GM10248 (cell line): ENCODE data around the gene ZDBF2.
"Not testable (repeated sequence)": the region's sequence is repeated elsewhere in the genome, so short reads cannot be mapped to it uniquely, and the experiment has no call there.

Experiments used
- CTCF ChIA-PET: fragments of 300-600 bp; sonication (Branson Sonifier 250); formaldehyde crosslinking; extraction: SDS; loops from one replicate; lab custom pipeline; 2021; ENCODE audit warnings: antibody characterized with exemption; lab: Yijun Ruan, JAX
- POLR2A ChIA-PET: fragments of 350-650 bp; sonication (Branson Sonifier 250); formaldehyde crosslinking; extraction: SDS; loops from one replicate; lab custom pipeline; 2020; ENCODE audit warnings: antibody characterized with exemption; lab: Yijun Ruan, JAX
- DNase-seq: peaks from one replicate; pipeline ENCODE4 v3.0.0; 2012; ENCODE audit errors: extremely low spot score
- CTCF ChIP-seq: IDR thresholded peaks from 2 replicates; pipeline ENCODE4 v1.5.1; 2012; ENCODE audit warnings: mild to moderate bottlenecking, low read depth; ENCODE audit errors: extremely low read depth, missing control alignments, control extremely low read depth

ZDBF2 gene

DNA sequence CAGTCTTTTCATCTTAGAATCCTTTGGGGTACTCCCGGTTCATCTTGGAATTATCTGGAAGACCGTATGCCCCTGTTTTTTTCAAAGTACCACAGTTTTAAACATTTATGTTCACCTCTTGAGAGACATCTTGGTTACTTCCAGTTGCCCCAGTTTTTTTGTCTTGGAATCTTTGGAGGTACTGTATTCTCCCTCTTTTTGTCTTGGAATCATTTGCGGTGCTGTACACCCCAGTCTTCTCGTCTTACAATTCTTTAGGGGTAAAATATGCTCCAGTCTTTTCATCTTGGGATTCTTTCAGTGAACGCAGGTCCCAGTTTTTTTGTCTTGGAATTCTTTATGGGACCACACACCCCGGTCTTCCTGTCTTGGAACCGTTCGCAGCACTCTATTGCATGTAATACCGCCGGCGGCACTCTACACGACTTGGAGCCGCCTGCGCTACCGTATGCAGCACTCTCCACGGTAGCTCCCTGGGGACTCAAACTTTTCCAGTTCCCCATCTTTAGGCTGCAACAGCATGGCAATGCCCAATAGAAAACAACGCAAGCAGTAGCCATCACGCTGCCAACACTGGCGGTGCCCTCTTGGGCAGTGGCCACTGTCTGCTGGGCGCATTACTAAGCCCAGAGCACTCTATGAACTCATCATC, 21.2 kb upstream of the ZDBF2 start:
- POLR2A ChIA-PET: no interaction called here
- CTCF ChIA-PET: no interaction called here
- DNase-seq: no peak
- TF ChIP-seq CTCF: no peak

- no peak for DNase-seq
- ChIA-PET CTCF (no interaction called here), POLR2A (no interaction called here)
- no peak for TF ChIP-seq CTCF
Observed at GRCh38 chr2:206253777-206254166, 20.7 kb upstream of the ZDBF2 start.

DNA sequence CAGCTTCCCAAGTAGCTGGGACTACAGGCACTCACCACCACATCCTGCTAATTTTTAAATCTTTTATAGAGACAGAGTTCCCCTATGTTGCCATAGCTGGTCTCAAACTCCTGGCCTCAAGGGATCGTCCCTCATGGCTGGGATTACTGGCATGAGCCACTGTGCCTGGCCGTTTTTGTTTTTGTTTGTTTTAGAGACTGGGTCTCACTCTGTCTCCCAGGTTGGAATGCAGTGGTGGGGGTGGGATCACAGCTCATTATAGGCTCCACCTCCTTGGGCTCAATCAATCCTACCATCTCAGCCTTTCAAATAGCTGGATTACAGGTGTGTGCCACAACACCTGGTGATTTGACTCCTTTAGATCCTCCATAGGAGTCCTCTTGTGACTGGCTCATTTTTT, 19.5 kb upstream of the ZDBF2 start:
- DNase-seq: no peak
- POLR2A ChIA-PET: interaction anchor here (0.6 to 0.7 kb wide), 2 partner anchors 146 to 223 kb away, joined by 3 read pairs; no protein-coding TSS in a partner anchor
- CTCF ChIA-PET: interaction anchor here (1.0 to 1.6 kb wide), 2 partner anchors 10 to 17 kb away, joined by 3 read pairs; no protein-coding TSS in a partner anchor
- TF ChIP-seq CTCF: no peak

DNA sequence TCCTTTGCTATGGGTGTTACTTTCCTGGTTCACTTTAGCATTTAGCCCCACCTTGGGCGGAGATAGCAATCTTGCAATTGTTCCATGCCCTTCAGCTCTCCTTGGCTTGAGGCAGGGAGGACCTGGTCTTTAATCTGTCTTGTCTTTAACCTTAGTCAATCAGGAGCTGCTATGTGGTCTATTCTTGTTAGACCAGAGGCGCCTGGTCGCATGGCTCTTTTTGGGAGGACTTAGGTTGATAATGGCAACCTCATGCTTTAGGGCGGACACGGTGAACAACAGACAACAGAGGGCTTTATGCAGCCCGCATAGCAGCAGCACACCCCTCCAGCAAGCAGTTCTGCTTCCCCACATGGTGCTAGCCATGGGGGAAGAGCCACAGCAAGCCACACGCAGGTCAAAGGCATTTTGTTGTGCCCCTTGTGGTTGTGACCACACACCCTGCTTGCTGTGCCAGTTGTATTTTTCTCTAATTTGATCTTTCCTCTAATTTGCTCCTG, 17.7 kb upstream of the ZDBF2 start:
- DNase-seq: no peak
- POLR2A ChIA-PET: no interaction called here
- TF ChIP-seq CTCF: no peak
- CTCF ChIA-PET: interaction anchor here (1.1 to 1.9 kb wide), 2 partner anchors 10 to 14 kb away, joined by 4 read pairs; no protein-coding TSS in a partner anchor

GRCh38 chr2:206257350-206257749, 17.1 kb upstream of the ZDBF2 start:
- no peak for TF ChIP-seq CTCF
- CTCF ChIA-PET: interaction anchor here (1.1 to 1.9 kb wide), 2 partner anchors 9 to 13 kb away, joined by 4 read pairs; no protein-coding TSS in a partner anchor
- DNase-seq: no peak
- POLR2A ChIA-PET: no interaction called here

- CTCF ChIA-PET: interaction anchor here (1.9 kb wide), 1 partner anchor 8 kb away, joined by 4 read pairs; no protein-coding TSS in a partner anchor
- POLR2A ChIA-PET: no interaction called here
- DNase-seq: no peak
- no peak for TF ChIP-seq CTCF
Observed at GRCh38 chr2:206257861-206258260, 16.6 kb upstream of the ZDBF2 start.

- POLR2A ChIA-PET, DNase-seq: not testable (repeated sequence)
- CTCF ChIA-PET: interaction anchor here (1.9 kb wide), 1 partner anchor 8 kb away, joined by 4 read pairs; no protein-coding TSS in a partner anchor
Observed at GRCh38 chr2:206258615-206259014, 15.8 kb upstream of the ZDBF2 start.
